ENCODE measurements around the gene SRSF7.
"Not testable (repeated sequence)": the region's sequence is repeated elsewhere in the genome, so short reads cannot be mapped to it uniquely, and the experiment has no call there.

The SRSF7 gene

DNA sequence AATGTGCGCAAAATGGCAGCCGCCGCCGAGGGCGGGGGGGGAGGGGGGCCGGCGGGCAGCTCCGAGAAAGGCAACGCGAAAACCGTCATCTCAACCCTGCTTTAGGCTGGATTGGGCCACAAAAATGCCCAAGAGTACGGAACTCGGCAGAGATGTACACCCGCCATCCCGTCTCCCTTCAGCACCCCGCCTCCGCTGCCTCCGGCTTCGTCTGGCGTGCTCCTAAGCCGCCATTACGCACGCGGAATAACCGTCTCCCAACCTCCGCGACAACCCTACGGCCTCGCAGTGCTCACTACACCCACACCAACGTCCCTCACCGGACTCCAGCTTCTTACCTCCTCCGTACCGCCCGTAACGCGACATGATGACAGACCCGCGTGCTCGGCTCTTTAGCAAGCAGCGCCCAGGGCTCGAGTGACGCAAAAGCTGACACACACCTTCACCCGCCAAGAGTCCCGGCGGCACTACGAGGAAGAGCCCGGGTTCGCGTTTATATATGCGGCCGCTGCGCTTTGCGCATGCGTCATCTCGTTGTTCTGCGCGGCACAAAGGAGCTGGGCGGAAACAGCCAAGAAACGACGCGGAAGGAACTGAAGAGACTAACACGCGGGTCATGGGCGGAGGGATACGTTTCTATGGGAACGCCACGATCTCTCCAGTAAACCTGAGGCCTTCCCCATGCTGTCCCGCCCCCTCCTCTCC lies at the start of gene SRSF7:
TSS of gene SRSF7 (minus strand) at position 471 of the 705 bp plus-strand sequence. CDS start at position 366, 105 bp downstream.
- peak; percentile 98 for DNase-seq

DNA sequence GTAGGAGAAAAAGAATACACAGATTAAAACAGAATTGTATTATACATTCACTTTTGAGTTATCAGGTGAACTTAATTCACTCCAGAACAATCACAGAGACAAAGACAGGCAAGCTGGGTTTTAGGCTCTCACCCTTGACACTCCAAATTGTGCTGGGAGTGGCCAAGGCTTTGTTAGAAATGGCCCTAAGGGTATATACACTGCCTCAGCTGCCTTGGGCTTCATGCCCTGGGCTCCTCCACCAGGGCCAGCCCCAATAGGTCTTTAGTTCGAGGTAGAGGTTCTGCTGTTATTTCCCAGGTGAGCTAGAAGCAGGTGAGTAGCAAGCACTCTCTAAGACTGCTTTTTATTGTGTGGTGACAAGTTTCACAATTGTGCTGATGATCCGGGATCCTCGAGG lies 46.8 kb upstream of the SRSF7 start:
- DNase-seq: no peak

DNA sequence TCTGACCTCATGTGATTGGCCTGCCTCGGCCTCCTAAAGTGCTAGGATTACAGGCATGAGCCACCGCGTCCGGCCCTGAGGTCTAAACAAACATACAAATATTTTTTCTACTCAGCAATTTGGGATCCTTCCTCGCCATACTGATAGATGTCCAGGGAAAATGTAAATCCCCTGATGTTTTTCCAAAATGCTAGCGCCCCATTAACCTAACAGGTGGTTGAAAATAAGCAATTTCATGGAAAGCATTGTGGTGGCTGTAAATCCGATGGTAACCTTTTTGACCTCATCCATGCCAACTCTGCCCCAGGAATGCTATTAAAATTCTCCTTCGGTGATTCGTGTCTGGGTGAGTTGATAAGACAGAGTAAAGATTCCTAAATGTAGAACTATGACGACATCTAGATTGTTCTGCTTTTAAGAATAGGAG lies 46.1 kb upstream of the SRSF7 start:
- DNase-seq: no peak

DNA sequence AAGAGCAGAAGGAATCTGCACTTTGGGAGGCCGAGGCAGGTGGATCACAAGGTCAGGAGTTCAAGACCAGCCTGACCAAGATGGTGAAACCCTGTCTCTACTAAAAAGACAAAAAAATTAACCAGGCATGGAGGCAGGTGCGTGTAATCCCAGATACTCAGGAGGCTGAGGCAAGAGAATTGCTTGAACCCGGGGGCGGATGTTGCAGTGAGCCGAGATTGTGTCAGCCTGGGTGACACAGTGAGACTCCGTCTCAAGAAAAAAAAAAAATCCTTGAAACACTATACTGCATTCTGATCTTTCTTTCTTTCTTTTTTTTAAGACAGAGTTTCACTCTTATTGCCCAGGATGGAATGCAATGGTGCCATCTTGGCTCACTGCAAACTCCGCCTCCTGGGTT lies 43.9 kb upstream of the SRSF7 start:
- DNase-seq: not testable (repeated sequence)

DNA sequence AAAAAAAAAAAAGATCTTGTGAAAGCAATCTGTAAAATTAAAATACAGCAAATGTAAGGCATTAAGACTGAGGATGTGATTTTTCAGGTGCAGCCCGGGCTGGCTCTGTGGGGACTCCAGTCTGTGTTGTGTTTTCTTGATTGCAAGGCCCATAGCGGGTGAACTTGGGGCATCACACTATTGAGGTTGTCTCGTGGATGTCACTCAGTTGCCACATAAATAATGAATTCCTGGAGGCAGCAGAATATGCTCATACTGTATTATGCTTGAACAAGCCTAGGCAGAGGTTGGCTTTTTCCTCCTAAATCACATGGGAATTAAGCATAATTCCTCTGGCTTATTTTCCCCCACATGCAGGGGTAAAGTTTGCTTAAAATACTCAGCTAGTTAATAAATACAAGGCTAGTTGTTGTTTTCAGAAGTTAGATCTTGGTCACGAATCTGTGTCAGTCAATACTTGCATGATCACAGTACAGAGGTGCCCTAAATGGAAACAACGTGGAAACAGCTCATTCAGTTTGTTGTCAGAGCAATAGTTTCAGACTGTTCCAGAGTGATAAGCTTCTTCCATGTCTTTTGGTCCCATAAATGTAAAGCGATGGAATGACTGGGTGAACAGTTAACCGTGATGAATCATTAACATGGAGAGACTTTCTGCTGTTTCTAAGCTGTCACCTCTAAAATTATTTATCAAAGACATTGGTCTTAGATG lies 43.2 kb upstream of the SRSF7 start:
- DNase-seq: no peak

DNA sequence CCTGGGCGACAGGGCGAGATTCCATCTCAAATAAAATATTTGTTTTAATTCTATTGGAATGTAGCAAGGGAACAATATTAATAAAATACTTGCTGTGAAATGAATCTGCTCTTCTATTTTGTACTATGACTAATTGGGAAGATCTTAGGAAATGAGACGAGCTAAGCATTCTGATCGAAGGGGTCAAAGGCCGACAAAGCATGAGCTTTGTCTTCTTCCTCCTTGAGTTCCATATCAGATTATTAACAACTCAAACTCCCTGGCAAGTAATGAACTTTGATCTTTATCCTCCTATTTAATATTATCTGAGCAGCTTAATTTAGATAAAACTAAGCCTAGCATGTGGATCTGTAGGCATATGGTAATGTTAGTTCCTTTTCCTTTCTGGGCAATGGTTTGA lies 42.4 kb upstream of the SRSF7 start:
- DNase-seq: no peak

DNA sequence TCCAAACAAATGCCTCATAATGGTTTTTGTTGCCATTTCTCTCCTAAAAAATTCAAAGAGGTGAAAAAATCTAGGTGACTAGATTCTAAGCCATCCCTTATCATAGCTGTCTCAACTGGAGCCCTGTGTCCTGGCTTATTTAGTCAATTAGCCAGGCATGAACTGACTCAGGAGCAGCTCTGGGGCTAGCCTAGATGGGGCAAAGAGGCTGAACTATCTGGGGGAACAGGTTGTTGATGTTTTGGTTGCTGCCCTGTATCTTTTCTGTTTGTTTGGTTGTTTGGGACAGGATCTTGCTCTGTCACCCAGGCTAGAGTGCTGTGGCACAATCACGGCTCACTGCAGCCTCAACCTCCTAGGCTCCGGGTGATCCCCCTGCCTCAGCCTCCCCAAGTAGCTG lies 41.6 kb upstream of the SRSF7 start:
- DNase-seq: no peak

- not testable (repeated sequence) for DNase-seq
Measured at GRCh38 chr2:38792321-38792720, 41.2 kb upstream of the SRSF7 start.

GRCh38 chr2:38791744-38792143 lies 40.6 kb upstream of the SRSF7 start:
- no peak for DNase-seq

GRCh38 chr2:38789691-38790090 lies 38.5 kb upstream of the SRSF7 start:
- no peak for DNase-seq

- DNase-seq: no peak
Measured at GRCh38 chr2:38788306-38788705, 37.1 kb upstream of the SRSF7 start.

DNA sequence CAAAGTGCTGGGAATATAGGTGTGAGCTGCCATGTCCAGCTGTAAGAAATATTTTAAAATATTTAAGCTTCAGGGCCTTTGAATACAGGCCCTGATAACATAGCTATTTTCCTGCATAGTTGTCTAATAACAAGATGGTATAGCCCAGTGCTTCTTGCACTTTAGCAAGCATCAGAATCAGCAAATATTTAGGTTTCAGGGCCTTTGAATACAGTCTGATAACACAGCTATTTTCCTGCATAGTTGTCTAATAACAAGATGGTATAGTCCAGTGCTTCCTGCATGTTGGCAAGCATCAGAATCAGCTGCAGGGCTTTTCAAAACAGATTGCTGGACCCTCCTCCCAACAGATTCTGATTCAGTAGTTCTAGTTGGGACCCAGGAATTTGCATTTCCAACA lies 32.4 kb upstream of the SRSF7 start:
- no peak for DNase-seq

GRCh38 chr2:38778687-38779082 lies 27.5 kb upstream of the SRSF7 start:
- DNase-seq: no peak

DNA sequence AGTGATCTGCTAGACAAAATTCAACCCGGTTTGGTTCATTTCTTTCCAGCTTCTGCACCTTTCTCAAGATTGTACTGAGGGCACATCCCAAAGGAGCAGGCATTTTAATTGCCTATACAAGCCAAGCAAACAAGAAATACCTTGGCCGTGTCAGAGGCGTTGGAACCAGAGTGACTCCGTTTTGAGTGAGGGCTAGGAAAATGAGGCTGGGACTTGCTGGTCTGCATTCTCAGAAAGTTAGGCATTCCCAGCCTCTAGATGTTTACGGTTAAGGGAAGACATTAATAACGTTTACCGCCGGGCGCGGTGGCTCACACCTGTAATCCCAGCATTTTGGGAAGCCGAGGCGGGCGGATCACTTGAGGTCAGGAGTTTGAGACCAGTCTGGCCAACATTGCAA lies 25.4 kb upstream of the SRSF7 start:
- DNase-seq: no peak

GRCh38 chr2:38775921-38776225 lies 24.7 kb upstream of the SRSF7 start:
- no peak for DNase-seq

DNA sequence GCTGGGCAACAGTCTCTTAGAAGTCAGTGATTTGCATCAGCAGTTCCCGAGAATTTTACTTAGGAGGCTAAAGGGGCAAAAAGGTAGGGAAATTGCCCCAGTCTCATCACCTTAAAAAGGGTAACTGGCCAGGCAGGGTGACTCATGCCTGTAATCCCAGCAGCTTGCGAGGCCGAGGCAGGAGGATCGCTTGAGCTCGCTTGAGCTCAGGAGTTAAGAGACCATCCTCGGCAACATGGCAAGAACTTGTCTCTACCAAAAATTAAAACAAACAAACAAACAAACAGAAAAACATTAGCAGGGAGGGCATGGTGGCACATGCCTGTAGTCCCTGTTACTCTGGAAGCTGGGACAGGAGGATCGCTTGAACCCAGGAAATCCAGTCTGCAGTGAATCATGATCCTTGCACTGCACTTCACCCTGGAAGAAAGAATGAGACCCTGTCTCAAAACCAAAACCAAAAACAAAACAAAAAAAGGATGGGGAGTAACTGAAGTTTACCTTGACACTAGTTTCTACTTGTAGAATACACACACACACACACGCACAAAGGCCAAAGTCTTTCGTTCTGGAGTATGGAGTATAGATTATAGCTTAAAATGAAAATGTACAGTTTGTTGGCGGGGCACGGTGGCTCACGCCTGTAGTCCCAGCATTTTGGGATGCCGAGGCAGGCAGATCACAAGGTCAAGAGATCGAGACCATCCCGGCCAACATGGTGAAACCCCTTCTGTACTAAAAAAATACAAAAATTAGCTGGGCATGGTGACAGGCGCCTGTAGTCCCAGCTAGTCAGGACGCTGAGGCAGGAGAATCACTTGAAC lies 24.1 kb upstream of the SRSF7 start:
- DNase-seq: no peak

- no peak for DNase-seq
Measured at GRCh38 chr2:38771632-38772031, 20.5 kb upstream of the SRSF7 start.

DNA sequence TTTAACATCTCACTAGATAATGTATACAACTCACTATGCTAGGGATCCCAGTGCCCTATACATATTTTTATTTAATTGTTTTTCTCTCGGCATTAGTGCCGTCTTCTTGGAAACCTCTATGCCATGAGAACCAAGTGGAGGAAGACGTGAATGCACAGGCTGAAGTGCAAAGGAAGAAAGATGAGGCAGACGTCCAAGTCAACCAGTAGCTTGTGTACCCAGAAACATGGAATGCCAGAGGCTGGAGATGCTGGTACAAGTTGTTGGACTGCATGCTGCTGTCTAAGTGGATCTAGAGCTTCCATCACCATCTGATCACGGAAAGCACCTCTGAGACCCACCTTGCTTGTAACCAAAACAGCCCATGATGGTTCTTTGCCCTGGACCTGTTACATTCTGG lies 14.4 kb upstream of the SRSF7 start:
- DNase-seq: no peak

GRCh38 chr2:38765149-38765548 lies 14.0 kb upstream of the SRSF7 start:
- DNase-seq: no peak

DNA sequence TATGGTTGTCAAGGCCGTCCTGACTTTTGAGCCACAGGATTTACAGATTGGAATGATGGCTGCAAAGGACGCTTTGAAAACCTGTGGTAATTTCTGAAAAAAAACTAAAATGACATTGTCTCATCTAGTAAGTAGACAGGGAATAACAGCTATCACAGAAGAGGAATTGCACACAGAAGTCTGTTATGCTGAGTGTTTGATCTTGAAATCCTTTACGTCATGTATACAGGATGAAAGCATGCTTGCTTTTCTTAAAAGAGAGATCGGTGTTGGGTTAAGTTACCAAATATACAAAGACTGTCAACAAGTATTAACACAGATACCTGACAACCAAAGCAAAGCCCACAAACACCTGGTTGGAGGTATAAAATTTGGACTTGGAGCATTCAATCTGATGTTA lies 12.6 kb upstream of the SRSF7 start:
- no peak for DNase-seq

GRCh38 chr2:38763228-38763627 lies 12.1 kb upstream of the SRSF7 start:
- DNase-seq: no peak

DNA sequence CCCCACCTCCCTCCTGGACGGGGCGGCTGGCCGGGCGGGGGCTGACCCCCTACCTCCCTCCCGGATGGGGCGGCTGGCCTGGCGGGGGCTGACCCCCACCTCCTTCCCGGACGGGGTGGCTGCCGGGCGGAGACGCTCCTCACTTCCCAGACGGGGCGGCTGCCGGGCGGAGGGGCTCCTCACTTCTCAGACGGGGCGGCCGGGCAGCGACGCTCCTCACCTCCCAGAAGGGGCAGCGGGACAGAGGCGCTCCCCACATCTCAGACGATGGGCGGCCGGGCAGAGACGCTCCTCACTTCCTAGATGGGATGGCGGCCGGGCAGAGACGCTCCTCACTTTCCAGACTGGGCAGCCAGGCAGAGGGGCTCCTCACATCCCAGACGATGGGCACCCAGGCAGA lies 4.7 kb upstream of the SRSF7 start:
- DNase-seq: not testable (repeated sequence)

GRCh38 chr2:38754506-38754905 lies 3.3 kb upstream of the SRSF7 start:
- no peak for DNase-seq

GRCh38 chr2:38754049-38754448 lies 2.9 kb upstream of the SRSF7 start:
- no peak for DNase-seq
